Mucosa of descending colon (tissue), 3 donors: ENCODE data around the gene UHRF2. TPM values are rescaled to one million over a fixed set of nuclear protein-coding genes. Genes with fewer than 3 reads are reported as not detected.

ENCODE experiments used
- ATAC-seq: fragments of 200-7000 bp; cut with Tn5 transposase; one replicate; pipeline ENCODE4 v1.9.1; 2020; ENCODE audit warnings: mild to moderate bottlenecking, moderate library complexity
- DNase-seq, 3 donors: peaks; one replicate each; pipeline ENCODE4 v3.0.0-alpha.2; 2020
- H3K36me3 ChIP-seq: fragments of 200-600 bp; one replicate; pipeline ENCODE4 v1.8.0; 2021; ENCODE audit warnings: low read depth, mild to moderate bottlenecking
- H3K4me1 ChIP-seq: fragments of 200-600 bp; one replicate; pipeline ENCODE4 v1.8.0; 2021; ENCODE audit warnings: low read depth, mild to moderate bottlenecking
- H3K4me3 ChIP-seq: fragments of 200-600 bp; one replicate; pipeline ENCODE4 v1.8.0; 2021; ENCODE audit warnings: mild to moderate bottlenecking
- H3K9me3 ChIP-seq: fragments of 200-600 bp; one replicate; pipeline ENCODE4 v1.8.0; 2021; ENCODE audit warnings: mild to moderate bottlenecking
- CTCF ChIP-seq: fragments of 200-600 bp; IDR thresholded peaks from one replicate; pipeline ENCODE4 v1.8.0; 2022; ENCODE audit warnings: antibody characterized with exemption, mild to moderate bottlenecking
- intact Hi-C, 2 donors: fragments of 100-400 bp; cut with DNase I in 1 of 2; cut with micrococcal nuclease in 1 of 2; formaldehyde crosslinking; loops; one replicate each; pipeline versions ENCODE4 v1.11.0 to v1.11.1; 2022; cut with DNase I, micrococcal nuclease
- total RNA-seq, 3 donors: library from RNA; stranded (reverse); fragmentation: NEBNext Ultra II Directional in 2 of 3; extraction: Animal tissue kit (Norgen Biotek cat#: 25700) in 2 of 3; gene quantifications; one replicate each; pipeline versions ENCODE4 v1.2.1 to v1.2.4, GENCODE V29; 2021 to 2023
- donor health status: DM: no; HTN: no; CAD: no; lungs with moderate emphysema.
- donor health status: DM: no; HTN: no; CAD: no.
- donor health status: DM: no; HTN: yes; CAD: no.

The UHRF2 gene
- total RNA-seq, 3 donors from 2014 or later: 28.1 to 42.0 (median 37.9) TPM

- no peaks in the 10 kb centered on the region for H3K9me3 ChIP-seq
- TF ChIP-seq CTCF: no peak
- intact Hi-C loops: no loop called here
- no peak overlapping the region for H3K4me3 ChIP-seq
- H3K36me3 ChIP-seq: no peaks in the 10 kb centered on the region
- H3K4me1 ChIP-seq: no peaks in the 10 kb centered on the region
- no peak for ATAC-seq
- DNase-seq: no peak
Observed at GRCh38 chr9:6383551-6384225, 29.3 kb upstream of the UHRF2 start.

GRCh38 chr9:6384732-6385131 is 28.3 kb upstream of the UHRF2 start:
- H3K4me3 ChIP-seq: no peak overlapping the region
- no peaks in the 10 kb centered on the region for H3K9me3 ChIP-seq
- no peaks in the 10 kb centered on the region for H3K36me3 ChIP-seq
- ATAC-seq: no peak
- TF ChIP-seq CTCF: no peak
- no peaks in the 10 kb centered on the region for H3K4me1 ChIP-seq
- intact Hi-C loops: no loop called here
- no peak for DNase-seq

GRCh38 chr9:6399071-6399470 is 13.9 kb upstream of the UHRF2 start:
- TF ChIP-seq CTCF: no peak
- Histone ChIP-seq H3K36me3 (no peaks in the 10 kb centered on the region), H3K9me3 (no peaks in the 10 kb centered on the region), H3K4me3 (no peak overlapping the region), H3K4me1 (no peaks in the 10 kb centered on the region)
- ATAC-seq (no peak), DNase-seq (no peak)
- intact Hi-C loops: no loop called here

GRCh38 chr9:6405371-6405770 is 7.6 kb upstream of the UHRF2 start:
- Histone ChIP-seq H3K4me1 (no peaks in the 10 kb centered on the region), H3K36me3 (no peaks in the 10 kb centered on the region), H3K4me3 (no peak overlapping the region), H3K9me3 (no peaks in the 10 kb centered on the region)
- DNase-seq (no peak), ATAC-seq (no peak)
- TF ChIP-seq CTCF: no peak
- intact Hi-C loops: no loop called here

GRCh38 chr9:6407778-6408177 is 5.2 kb upstream of the UHRF2 start:
- Histone ChIP-seq H3K4me1 (no peaks in the 10 kb centered on the region), H3K9me3 (no peaks in the 10 kb centered on the region), H3K36me3 (no peaks in the 10 kb centered on the region), H3K4me3 (no peak overlapping the region)
- ATAC-seq: no peak
- intact Hi-C loops: no loop called here
- no peak for TF ChIP-seq CTCF
- DNase-seq: no peak

- DNase-seq (no peak), ATAC-seq (no peak)
- no peak for TF ChIP-seq CTCF
- no peak overlapping the region for H3K4me3 ChIP-seq
- intact Hi-C loops: no loop called here
- no peaks in the 10 kb centered on the region for H3K9me3 ChIP-seq
- no peaks in the 10 kb centered on the region for H3K36me3 ChIP-seq
- H3K4me1 ChIP-seq: no peaks in the 10 kb centered on the region
Observed at GRCh38 chr9:6408320-6408719, 4.7 kb upstream of the UHRF2 start.
